HT1080 (cell line): ENCODE measurements around the gene LGALS7B. TPM values are rescaled to one million over a fixed set of nuclear protein-coding genes. Genes with fewer than 3 reads are reported as not detected.
"Not testable (repeated sequence)": the region's sequence is repeated elsewhere in the genome, so short reads cannot be mapped to it uniquely, and the experiment has no call there.

Source experiments
- DNase-seq: peaks from one replicate; pipeline ENCODE4 v3.0.0-alpha.2; 2015; ENCODE audit warnings: low read depth
- total RNA-seq: library from RNA; depleted of rRNA; stranded (reverse); fragments of >200 nt; shearing (Covaris generic); gene quantifications from 2 replicates; pipeline ENCODE4 v1.2.3, GENCODE V29; 2014

Gene LGALS7B
- total RNA-seq, 1 experiment from 2014 or later = not detected

- no peak for DNase-seq
Measured at GRCh38 chr19:38793671-38794070, 4.7 kb downstream of the LGALS7B start.

DNA sequence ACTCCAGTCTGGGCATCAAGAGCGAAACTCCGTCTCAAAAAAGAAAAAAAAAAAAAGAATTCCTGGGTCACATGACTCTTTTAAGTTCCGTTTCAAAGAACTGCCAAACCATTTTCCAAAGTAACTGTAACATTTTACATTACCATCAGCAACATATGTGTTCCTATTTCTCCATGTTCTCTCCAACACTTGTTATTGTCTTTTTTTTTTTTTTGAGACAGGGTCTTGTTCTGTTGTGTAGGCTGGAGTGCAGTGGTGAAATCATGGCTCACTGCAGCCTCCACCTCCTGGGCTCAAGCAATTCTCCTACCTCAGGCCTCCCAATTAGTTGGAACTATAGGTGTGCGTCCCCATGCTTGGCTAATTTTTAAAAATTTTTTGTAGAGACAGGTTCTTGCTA, 6.5 kb downstream of the LGALS7B start:
- no peak for DNase-seq

- no peak for DNase-seq
Measured at GRCh38 chr19:38796154-38796553, 7.2 kb downstream of the LGALS7B start.

GRCh38 chr19:38797781-38798180, 8.8 kb downstream of the LGALS7B start:
- DNase-seq = not testable (repeated sequence)

DNA sequence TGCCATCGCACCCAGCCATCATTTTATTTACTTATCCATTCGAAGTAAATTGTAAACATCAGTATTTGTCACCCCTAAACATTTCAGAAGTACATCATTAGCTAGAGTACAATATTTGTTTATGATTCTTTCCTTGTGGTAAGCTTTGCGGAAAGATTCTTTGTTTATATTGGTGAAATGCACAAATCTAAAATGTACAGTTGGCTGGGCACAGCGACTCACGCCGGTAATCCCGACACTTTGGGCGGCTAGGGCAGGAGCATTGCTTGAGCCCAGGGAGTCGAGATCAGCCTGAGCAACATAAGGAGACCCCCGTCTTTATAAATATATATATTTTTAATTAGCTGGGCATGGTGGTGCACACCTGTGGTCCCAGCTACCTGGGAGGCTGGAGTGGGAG, 10.1 kb downstream of the LGALS7B start:
- no peak for DNase-seq

DNA sequence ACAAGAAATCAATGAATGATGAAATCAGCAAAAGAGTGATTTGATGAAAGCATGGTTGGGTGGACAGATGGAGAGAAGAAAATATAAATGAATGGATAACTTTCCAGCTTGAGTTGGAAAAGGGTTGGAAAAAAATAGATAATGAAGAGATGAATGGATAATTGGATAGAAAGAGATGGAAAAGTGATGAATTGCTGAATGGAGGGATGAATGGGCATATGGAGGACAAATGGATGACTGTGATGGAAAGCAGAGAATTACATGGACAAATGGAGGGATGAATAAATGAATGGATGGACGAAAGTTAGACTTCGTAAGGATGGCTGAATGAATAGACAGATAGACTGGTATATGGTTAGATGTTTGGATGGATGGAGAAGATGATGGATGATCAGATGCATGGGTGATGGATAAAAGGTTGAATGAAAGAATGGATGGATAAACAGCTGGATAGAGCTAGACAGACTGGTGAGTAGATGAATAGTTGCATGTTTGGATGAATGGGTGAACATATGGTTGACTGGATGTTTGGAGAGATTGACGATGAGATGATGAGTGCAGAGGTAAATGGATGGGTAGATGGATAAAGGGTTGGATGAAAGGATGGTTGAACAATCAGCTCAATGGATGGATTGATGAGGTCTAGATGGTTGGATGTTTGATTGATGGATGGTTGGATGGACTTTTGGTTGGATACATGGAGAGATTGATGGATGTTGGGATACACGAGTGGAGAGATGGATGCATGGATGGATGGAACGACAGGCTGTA, 11.8 kb downstream of the LGALS7B start:
- DNase-seq = no peak

DNA sequence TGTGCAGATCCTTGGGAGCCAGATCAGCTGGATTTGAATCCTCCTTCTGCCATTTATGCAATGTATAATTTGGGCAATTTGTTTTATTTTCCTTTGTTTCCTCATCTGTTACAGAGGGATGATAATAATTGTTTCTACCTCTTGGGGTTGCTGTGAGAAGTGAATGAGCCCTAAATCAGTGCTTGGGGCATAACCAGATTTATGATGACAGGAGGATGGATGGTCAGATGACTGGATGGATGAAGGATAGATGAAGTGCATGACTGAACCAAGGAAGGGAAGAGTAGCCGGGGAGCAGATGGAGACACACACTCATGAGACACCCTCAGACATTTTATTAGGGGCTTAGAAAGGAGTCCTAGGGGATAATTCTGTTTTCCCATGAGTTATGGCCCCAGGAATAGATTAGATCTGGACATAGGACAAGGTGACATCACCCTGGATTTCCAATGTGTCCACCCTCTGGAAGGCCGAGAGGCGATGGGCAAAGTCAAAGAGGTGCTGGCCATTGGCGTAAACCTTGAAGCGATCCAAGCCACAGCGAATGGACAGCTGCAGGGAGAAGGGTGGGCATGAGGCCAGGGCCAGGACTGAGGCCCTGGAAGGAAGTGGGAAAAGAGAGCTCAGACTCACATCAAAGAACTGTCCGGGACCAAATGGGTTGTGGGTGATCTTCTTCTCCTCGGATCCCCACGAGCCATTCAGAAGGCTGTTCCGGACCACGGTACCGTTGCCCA, 12.5 kb downstream of the LGALS7B start:
- no peak for DNase-seq

- DNase-seq = no peak
Measured at GRCh38 chr19:38803543-38803942, 14.5 kb downstream of the LGALS7B start.

DNA sequence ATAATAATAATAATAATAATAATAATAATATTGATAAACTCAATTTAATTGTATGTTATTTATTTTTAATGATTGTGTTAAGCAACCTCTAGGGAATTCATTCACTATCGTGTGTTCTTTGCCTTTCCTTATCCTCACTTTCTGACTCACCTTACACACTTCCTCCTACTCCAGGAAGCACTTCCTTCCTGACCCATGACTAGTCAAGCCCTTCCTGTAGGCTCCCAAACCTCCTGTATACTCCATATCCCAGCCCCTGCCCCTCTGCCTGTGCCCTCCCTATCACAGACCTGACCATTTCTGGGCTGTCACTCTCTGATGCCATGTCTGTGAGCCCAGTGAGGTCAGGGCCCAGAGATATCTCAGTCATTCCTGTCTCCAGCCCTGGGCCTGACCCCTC, 16.2 kb downstream of the LGALS7B start:
- peak; percentile 28 for DNase-seq

DNA sequence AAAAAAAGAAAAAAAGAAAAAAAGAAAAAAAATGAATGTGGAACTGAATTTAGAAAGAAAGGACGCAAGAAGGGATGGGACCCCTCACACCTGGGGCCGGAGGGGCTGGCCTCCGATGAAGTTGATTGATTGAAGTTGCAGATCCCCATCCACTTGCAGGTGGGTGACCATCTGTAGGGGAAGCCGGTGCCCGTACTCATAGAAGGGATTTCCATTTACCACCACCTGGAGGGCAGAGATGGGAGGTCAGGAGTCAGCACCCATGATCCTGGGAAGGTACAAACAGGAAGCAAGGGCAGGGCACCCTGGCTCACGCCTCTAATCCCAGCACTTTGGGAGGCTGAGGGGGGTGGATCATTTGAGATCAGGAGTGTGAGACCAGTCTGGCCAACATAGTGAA, 17.4 kb downstream of the LGALS7B start:
- DNase-seq = no peak

DNA sequence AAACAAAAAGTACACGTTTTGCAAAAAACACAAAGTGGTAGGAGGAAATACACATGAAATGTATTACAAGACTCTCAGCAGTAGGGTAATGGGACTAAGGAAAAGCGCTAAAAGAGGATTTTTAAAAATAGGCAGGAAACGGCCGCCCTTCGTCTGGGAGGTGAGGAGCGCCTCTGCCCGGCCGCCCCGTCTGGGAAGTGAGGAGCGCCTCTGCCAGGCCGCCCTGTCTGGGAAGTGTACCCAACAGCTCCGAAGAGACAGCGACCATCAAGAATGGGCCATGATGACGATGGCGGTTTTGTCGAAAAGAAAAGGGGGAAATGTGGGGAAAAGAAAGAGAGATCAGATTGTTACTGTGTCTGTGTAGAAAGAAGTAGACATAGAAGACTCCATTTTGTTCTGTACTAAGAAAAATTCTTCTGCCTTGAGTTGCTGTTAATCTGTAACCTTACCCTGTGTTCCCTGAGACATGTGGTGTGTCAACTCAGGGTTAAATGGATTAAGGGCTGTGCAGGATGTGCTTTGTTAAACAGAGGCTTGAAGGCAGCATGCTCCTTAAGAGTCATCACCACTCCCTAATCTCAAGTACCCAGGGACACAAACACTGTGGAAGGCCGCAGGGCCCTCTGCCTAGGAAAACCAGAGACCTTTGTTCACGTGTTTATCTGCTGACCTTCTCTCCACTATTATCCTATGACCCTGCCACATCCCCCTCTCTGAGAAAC, 18.5 kb downstream of the LGALS7B start:
- not testable (repeated sequence) for DNase-seq

- no peak for DNase-seq
Measured at GRCh38 chr19:38808741-38809140, 19.7 kb downstream of the LGALS7B start.

DNA sequence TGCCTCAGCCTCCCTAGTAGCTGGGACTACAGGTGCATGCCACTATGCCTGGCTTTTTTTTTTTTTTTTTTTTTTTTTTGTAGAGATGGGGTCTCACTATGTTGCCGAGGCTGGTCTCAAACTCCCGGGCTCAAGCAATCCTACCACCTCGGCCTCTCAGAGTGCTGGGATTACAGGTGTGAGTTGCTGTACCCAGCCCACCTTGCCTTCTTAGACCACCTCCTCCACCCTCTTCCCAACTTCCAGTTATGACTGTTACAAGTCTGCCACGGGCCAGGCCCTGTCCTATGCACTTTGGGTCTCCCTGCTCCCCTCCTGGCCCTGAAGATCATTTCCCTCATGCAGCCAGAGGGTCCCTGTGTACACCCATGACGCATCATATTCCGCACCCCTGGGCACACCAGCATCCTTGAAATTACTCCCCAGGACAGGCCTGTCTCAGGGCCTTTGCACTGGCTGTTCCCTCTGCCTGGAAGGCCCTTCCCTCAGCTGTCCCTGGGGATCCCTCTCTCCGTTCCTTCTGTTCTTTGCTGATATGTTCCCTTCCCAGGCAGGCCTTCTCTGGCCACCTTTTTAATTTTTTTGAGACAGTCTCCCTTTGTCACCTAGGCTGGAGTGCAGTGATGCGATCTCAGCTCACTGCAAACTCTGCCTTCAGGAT, 20.7 kb downstream of the LGALS7B start:
- no peak for DNase-seq

DNA sequence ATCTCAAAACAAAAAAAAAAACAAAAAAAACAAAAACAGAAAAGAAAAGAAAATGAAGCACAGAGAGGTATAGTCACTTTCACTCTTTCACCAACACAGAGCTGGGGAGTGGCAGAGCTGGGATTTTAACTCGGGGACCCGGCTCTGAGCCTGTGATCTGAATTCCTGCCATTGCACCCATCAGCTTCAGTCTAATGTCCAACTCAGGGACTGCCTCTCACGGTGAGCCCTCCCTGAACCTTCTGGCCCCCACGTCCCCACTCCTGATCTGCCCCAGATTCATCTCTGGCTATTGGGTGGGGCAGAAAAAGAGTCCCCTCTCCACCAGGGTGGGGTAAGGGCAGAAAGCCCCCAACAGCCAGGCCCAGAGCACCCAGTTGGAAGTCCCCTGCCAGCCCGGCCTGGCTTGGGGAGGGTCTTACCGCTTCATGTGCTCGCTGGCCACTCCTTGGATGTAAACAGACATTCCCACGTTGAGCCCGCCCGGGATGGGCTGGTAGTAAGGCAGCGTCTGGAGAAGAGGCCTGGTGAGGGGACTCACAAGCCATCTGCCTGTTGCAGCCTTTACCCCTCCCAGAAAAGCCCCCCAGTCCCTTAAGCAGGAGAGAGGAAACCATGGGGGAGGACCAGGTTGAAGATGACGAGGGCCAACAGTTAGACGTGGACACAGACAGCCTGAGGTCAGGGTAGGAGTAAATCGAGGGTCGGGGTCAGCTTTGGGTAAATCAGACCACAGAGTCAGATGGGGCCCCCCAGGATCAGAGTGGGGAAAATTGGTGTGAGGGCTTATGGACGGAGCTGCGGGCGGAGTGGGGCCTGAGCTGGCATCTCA, 23.2 kb downstream of the LGALS7B start:
- DNase-seq = no peak

DNA sequence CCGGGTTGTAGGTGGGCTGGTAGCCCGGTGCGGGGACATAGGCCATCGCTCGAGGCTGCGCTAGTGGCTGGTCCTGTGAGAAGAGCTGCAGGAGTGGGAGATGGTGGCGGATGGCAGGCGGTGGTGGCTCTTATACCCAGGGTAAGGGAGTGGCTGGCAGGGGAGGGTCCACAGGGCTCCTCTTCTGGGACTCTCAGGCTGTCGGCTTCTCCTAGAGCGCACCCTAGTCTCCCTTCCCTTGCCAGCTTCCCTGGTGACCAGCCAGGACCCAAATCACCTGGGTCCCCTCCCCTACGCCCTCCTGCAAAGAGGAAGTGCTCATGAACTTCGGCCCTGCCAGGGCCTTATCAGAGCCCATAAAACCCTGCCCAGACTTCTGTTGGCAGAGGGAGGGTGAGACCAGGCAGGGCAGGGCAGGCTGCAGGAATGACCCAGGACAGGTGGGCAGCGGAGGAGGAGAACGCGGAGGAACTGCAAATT, 23.9 kb downstream of the LGALS7B start, which contains the start of gene LGALS4:
Gene LGALS4 (minus strand): TSS at position 105 of the 480 bp plus-strand sequence. CDS start 59 bp downstream, at position 46.
- no peak for DNase-seq

- no peak for DNase-seq
Measured at GRCh38 chr19:38813323-38813722, 24.3 kb downstream of the LGALS7B start.

- DNase-seq = not testable (repeated sequence)
Measured at GRCh38 chr19:38813932-38814331, 24.9 kb downstream of the LGALS7B start.

DNA sequence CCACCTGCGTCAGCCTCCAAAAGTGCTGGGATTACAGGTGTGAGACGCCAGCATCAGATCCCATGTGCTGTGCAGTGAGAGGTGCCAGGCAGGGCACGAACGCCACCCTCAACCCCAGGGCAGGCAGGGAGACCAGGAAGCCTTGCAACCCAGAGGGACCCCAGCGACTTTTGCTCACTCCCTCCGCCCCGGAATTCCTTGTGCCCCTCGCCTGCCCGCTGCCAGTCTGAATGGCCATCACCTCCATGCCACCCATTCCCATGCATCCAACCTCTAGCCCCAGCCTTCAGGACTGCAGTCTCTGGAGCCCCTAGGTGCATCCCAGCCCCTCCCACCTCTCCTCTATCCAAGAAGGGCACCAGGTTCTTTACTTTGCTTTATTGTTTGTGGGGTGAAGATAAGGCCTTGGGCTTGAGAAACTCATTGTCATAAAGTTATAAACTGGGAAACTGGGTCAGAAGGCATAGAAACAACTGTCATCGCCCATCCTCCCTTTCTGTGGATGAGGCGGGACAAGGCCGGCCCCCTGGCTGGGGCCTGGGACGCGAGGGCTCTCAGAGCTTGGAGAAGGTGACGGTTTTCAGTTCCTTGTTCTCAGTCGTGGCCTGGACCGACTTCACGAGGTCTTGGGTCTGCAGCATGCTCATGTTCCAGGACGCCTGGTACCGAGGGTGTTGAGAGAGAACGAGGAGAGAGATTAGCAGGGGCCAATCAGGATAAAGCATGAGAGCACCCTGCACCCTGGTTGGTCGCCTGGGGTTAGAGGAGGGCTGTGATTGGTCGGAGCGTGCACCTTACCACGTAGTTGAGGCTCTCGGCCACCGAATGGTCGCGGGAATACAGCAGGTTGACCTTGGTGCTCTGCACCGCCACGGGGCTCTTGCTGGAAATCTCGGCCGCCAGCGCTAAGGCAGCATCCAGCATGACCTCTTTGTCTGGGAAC, 26.3 kb downstream of the LGALS7B start:
- DNase-seq = no peak

DNA sequence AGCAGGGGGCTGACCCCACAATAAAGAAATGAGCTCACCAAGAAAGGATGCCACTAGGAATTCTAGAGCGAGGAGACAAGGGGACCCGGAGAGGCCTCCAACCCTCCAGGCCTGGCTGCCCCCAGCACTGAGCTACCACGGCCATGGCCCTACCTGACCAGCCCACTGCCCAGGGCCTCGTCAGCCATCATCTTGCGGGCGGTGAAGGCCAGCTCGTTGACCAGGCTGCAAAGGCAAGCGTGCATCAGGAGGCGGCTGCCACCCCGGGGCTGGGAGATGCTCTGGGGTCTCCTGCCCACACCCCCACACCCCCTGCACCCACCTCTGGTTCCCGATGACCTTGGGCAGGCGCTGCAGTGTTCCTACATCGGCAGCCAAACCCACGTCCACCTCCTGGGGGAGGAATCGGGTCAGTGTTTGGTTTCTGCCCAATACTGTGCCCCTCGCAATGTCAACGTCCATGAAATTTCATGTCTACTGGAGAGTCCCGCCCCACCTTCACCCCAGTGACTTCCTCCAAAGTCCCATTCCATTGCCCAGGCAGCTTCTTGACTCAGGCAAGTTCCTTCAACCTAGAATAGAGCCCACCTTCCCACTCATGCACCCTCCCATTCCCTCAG, 27.2 kb downstream of the LGALS7B start:
- DNase-seq = no peak
